Measurements from ENCODE around the gene PLXNB2. TPM values are rescaled to one million over a fixed set of nuclear protein-coding genes. Genes with fewer than 3 reads are reported as not detected.

PLXNB2 gene
- polyA plus RNA-seq, 3 donors: 38.2 to 368 (median 70.5) TPM

GRCh38 chr22:50271519-50271970, 35.9 kb downstream of the PLXNB2 start:
- Mint-ChIP-seq H3K27ac (no peak overlapping the region), H3K36me3 (peaks cover 21 to 31% of the 10 kb centered on the region in 2 donors), H3K4me1 (peaks cover 23% of the 10 kb centered on the region), H3K27me3 (ENCODE audit: low read depth in 3 of 3) (peaks cover 33 to 64% (median 46%) of the 10 kb centered on the region in 3 donors), H3K4me3 (peak overlapping the region in 1 of 2 donors; percentile 69), H3K9me3 (peaks cover 0 to 26% (median 6%) of the 10 kb centered on the region in 7 donors)
- Histone ChIP-seq H3K4me3 (replicated peaks in 1 of 3; ENCODE audit: low read depth in 2 of 3, low read length in 3 of 3) (peak overlapping the region in 1 of 3 experiments; percentile 70), H2AFZ (ENCODE audit: insufficient read depth, low read depth, low read length, poor library complexity, severe bottlenecking) (no peak overlapping the region), H3K9me3 (replicated peaks in 1 of 2; ENCODE audit: control insufficient read depth in 1 of 2, insufficient read depth in 1 of 2, low read length in 2 of 2) (peaks cover 7 to 10% of the 10 kb centered on the region in 2 donors), H4K20me1 (ENCODE audit: insufficient read depth, low read length) (peaks cover 74% of the 10 kb centered on the region), H3K4me2 (replicated peaks; ENCODE audit: extremely low read depth, low read length, poor library complexity, severe bottlenecking) (peak overlapping the region; percentile 80), H3K27me3 (ENCODE audit: control insufficient read depth in 2 of 2, insufficient read depth in 2 of 2, low read length in 2 of 2) (peaks cover 25 to 42% of the 10 kb centered on the region in 2 donors), H3K79me2 (ENCODE audit: insufficient read depth, low read length) (no peaks in the 10 kb centered on the region), H3K36me3 (replicated peaks in 1 of 2; ENCODE audit: control insufficient read depth in 1 of 2, insufficient read depth in 2 of 2, low read length in 2 of 2) (peaks cover 20 to 22% of the 10 kb centered on the region in 2 donors), H3K4me1 (ENCODE audit: control insufficient read depth in 1 of 2, insufficient read depth in 2 of 2, low read length in 2 of 2) (peaks cover 25 to 38% of the 10 kb centered on the region in 2 donors), H3K9ac (ENCODE audit: insufficient read depth, low read length, poor library complexity, severe bottlenecking) (no peak overlapping the region), H3K27ac (ENCODE audit: low read depth in 1 of 2, low read length in 2 of 2) (no peak overlapping the region)
- intact Hi-C loops (cut with micrococcal nuclease): no loop called here
- no peak for TF ChIP-seq CTCF (IDR thresholded peaks at IDR 0.05)
- DNase-seq: peak; percentile 36 to 60 (median 56)
- 0% methylated on average over 43 of the region's 45 CpGs for WGBS (ENCODE audit: insufficient coverage)

- Mint-ChIP-seq H3K27me3 (ENCODE audit: low read depth in 3 of 3) (peaks cover 38 to 68% (median 50%) of the 10 kb centered on the region in 3 donors), H3K4me1 (peaks cover 23% of the 10 kb centered on the region), H3K27ac (no peak overlapping the region), H3K36me3 (peaks cover 19 to 24% of the 10 kb centered on the region in 2 donors), H3K4me3 (peak overlapping the region; percentile 37 to 73), H3K9me3 (peaks cover 0 to 27% (median 7%) of the 10 kb centered on the region in 7 donors)
- Histone ChIP-seq H3K27me3 (ENCODE audit: control insufficient read depth in 2 of 2, insufficient read depth in 2 of 2, low read length in 2 of 2) (peaks cover 25 to 46% of the 10 kb centered on the region in 2 donors), H3K9me3 (replicated peaks in 1 of 2; ENCODE audit: control insufficient read depth in 1 of 2, insufficient read depth in 1 of 2, low read length in 2 of 2) (peaks cover 7 to 10% of the 10 kb centered on the region in 2 donors), H3K27ac (ENCODE audit: low read depth in 1 of 2, low read length in 2 of 2) (no peak overlapping the region), H3K79me2 (ENCODE audit: insufficient read depth, low read length) (no peaks in the 10 kb centered on the region), H3K9ac (ENCODE audit: insufficient read depth, low read length, poor library complexity, severe bottlenecking) (no peak overlapping the region), H3K4me3 (replicated peaks in 1 of 3; ENCODE audit: low read depth in 2 of 3, low read length in 3 of 3) (peak overlapping the region; percentile 17 to 70 (median 21)), H3K4me1 (ENCODE audit: control insufficient read depth in 1 of 2, insufficient read depth in 2 of 2, low read length in 2 of 2) (peaks cover 25 to 38% of the 10 kb centered on the region in 2 donors), H2AFZ (ENCODE audit: insufficient read depth, low read depth, low read length, poor library complexity, severe bottlenecking) (no peak overlapping the region), H3K4me2 (replicated peaks; ENCODE audit: extremely low read depth, low read length, poor library complexity, severe bottlenecking) (peak overlapping the region; percentile 80), H4K20me1 (ENCODE audit: insufficient read depth, low read length) (peaks cover 67% of the 10 kb centered on the region), H3K36me3 (replicated peaks in 1 of 2; ENCODE audit: control insufficient read depth in 1 of 2, insufficient read depth in 2 of 2, low read length in 2 of 2) (peaks cover 15% of the 10 kb centered on the region in 2 donors)
- WGBS (ENCODE audit: insufficient coverage): 2% methylated on average over 50 of the region's 53 CpGs
- TF ChIP-seq CTCF (IDR thresholded peaks at IDR 0.05): no peak
- intact Hi-C loops (cut with micrococcal nuclease): no loop called here
- peak; percentile 43 to 54 (median 47) for DNase-seq
Measured at GRCh38 chr22:50270666-50271394, 36.6 kb downstream of the PLXNB2 start.
